ENCODE results near the gene LRRC74A. TPM values are rescaled to one million over a fixed set of nuclear protein-coding genes. Genes with fewer than 3 reads are reported as not detected.

LRRC74A gene
- total RNA-seq, result not detected in 2 replicates

GRCh38 chr14:76826122-76826521 lies at the start of gene LRRC74A:
Gene LRRC74A (plus strand): TSS chr14:76826408. CDS start chr14:76826698, 290 bp downstream.

GRCh38 chr14:76812422-76813383 lies 13.5 kb upstream of the LRRC74A start, which contains the start of gene ANGEL1:
Gene ANGEL1 (minus strand): TSS chr14:76812882. CDS start chr14:76812827, 55 bp downstream.

Other genes starting within 250 kb of the LRRC74A start
- 65.8 and 101 TPM in 2 replicates for gene VASH1, start 64.9 kb upstream of the LRRC74A start, total RNA-seq
- gene ANGEL1, start 13.5 kb upstream of the LRRC74A start, total RNA-seq, result 6.3 and 7.9 TPM in 2 replicates
- gene IRF2BPL, start 202.3 kb downstream of the LRRC74A start, total RNA-seq, result 8.3 and 14.8 TPM in 2 replicates